ENCODE measurements around the gene KIAA0825.

- TF ChIP-seq POLR2AphosphoS5 (IDR thresholded peaks at IDR 0.05; ENCODE audit: low read depth, low read length) (no peak), BCL11A (IDR thresholded peaks at IDR 0.05; ENCODE audit: low read depth in 2 of 2, low read length in 2 of 2) (no peak), EP300 (IDR thresholded peaks at IDR 0.05; ENCODE audit: borderline replicate concordance in 1 of 2, low read depth in 2 of 2, low read length in 2 of 2) (no peak), CTCF (IDR thresholded peaks at IDR 0.05; ENCODE audit: control extremely low read depth in 1 of 3, insufficient read depth in 1 of 3, low read depth in 1 of 3, low read length in 3 of 3) (no peak), NRF1 (IDR thresholded peaks at IDR 0.05; ENCODE audit: low read depth, low read length) (no peak), GABPA (IDR thresholded peaks at IDR 0.05; ENCODE audit: borderline replicate concordance, insufficient read depth, low read length) (no peak), MAFK (IDR thresholded peaks at IDR 0.05; ENCODE audit: low read depth, low read length) (no peak)
Measured at GRCh38 chr5:94649874-94650273, 31.5 kb upstream of the KIAA0825 start.
